BJ (cell line): ENCODE data around the gene E2F8. TPM values are rescaled to one million over a fixed set of nuclear protein-coding genes. Genes with fewer than 3 reads are reported as not detected.

Source experiments
- CTCF ChIA-PET: fragments of 350-600 bp; formaldehyde crosslinking; extraction: SDS; loops from one replicate; lab custom pipeline; 2021; ENCODE audit warnings: antibody characterized with exemption, inconsistent platforms; lab: Yijun Ruan, JAX
- POLR2A ChIA-PET: fragments of 300-600 bp; sonication (Branson Sonifier 250); formaldehyde crosslinking; extraction: SDS; loops from one replicate; lab custom pipeline; 2021; ENCODE audit warnings: antibody characterized with exemption; lab: Charles Lee
- DNase-seq: peaks from one replicate; pipeline ENCODE4 v3.0.0-alpha.2; 2011; ENCODE audit warnings: low read depth
- H3K27me3 ChIP-seq: 2 replicates; pipeline ENCODE4 v1.6.0; 2011; ENCODE audit warnings: low read length; ENCODE audit not compliant: control insufficient read depth, insufficient read depth
- H3K36me3 ChIP-seq: 2 replicates; pipeline ENCODE4 v1.5.1; 2011; ENCODE audit warnings: low read length; ENCODE audit not compliant: control insufficient read depth, insufficient read depth
- H3K4me3 ChIP-seq: 2 replicates; pipeline ENCODE4 v1.5.1; 2011; ENCODE audit warnings: low read depth, mild to moderate bottlenecking, control low read depth, low read length
- polyA plus RNA-seq: library from polyadenylated mRNA; depleted of rRNA; stranded (reverse); fragments of >200 nt; gene quantifications from 2 replicates; pipeline ENCODE4 v1.2.3, GENCODE V29; 2011
- TF ChIP-seq, protein P1 (sequence below): IDR thresholded peaks from 2 replicates; pipeline ENCODE4 v1.5.1; 2011; ENCODE audit warnings: low read depth, mild to moderate bottlenecking, control low read depth, inconsistent platforms, low read length, moderate library complexity; ENCODE audit not compliant: insufficient read depth

Gene E2F8
- polyA plus RNA-seq, 1 experiment, result 2.0 TPM

DNA sequence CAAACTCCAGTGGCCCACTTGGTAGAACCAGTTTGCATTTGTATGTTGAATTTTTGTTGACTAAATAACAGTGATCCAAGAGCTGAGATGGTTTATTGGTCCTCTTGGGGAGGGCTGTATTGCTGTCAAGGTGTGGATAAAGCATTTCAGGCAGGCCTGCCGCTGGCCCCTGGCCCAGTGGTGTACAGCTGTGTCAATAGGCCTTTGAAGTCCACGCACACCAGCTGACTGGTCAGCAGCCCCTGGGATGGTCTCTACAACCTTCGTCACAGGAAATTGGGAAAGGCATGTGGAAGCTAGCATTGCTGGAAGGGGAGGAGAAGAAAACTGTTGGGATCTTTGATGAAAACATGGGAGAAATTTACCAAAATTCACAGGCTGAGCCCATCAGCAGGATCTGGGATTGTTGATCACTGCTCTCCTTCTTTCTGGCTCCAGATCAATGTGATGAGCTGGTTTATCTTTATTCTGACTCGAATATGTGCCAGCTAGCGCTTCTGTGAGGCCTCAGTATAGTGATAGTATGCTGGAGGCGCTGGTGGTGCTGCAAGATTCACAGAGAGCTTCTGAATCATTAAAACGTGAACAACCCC is 12.5 kb upstream of the E2F8 start:
- no peak overlapping the region for H3K4me3 ChIP-seq
- POLR2A ChIA-PET, result no interaction called here
- no peak for DNase-seq
- TF ChIP-seq, protein P1, sequence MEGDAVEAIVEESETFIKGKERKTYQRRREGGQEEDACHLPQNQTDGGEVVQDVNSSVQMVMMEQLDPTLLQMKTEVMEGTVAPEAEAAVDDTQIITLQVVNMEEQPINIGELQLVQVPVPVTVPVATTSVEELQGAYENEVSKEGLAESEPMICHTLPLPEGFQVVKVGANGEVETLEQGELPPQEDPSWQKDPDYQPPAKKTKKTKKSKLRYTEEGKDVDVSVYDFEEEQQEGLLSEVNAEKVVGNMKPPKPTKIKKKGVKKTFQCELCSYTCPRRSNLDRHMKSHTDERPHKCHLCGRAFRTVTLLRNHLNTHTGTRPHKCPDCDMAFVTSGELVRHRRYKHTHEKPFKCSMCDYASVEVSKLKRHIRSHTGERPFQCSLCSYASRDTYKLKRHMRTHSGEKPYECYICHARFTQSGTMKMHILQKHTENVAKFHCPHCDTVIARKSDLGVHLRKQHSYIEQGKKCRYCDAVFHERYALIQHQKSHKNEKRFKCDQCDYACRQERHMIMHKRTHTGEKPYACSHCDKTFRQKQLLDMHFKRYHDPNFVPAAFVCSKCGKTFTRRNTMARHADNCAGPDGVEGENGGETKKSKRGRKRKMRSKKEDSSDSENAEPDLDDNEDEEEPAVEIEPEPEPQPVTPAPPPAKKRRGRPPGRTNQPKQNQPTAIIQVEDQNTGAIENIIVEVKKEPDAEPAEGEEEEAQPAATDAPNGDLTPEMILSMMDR, result no peak
- peaks cover 7% of the 10 kb centered on the region; the same call in 1 of the 2 replicates for H3K27me3 ChIP-seq
- CTCF ChIA-PET, result interaction anchor here (0.9 to 1.7 kb wide), 6 partner anchors 9 to 303 kb away, joined by 3 to 6 read pairs (median 4); no protein-coding TSS in a partner anchor
- H3K36me3 ChIP-seq, result no peaks in the 10 kb centered on the region

DNA sequence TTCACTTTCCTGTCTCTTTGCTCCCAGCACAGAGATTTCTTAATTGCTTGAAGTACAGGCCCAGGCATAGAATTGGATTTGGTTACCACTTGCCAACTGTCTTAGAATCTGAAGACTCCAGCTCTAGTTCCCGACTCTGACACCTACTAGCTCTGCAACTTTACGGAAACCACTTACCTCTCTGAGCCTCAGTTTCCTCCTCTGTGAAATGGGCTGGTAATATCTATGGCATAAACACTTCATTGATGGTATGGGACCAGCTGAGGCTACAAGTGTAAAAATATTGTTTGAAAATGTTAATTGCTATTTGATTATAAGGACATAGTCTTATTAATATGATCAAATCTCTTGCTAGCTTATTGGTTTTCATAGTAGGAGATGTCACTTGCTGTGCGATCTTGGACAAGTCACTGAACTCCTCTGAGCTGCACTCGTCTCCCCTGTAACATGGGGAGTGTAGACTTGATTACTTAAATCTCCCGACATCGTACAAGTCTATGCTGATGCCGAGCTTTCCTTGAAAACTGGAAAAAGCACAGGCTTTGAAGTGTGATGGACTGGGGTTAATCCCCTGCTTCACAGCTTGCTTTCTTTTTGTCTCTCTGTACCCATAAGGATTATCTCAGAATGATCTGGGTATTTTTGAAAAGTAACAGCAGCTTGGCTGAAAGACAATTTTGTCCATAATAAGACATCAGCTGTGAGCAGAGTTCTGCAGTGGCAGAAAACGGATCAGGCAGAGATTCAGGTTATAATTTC is 11.8 kb upstream of the E2F8 start:
- CTCF ChIA-PET, result interaction anchor here (0.6 to 1.7 kb wide), 6 partner anchors 14 to 312 kb away, joined by 3 to 6 read pairs (median 4); no protein-coding TSS in a partner anchor
- TF ChIP-seq, protein P1, result no peak
- POLR2A ChIA-PET, result no interaction called here
- Histone ChIP-seq H3K27me3 (peaks cover 7% of the 10 kb centered on the region; the same call in 1 of the 2 replicates), H3K36me3 (no peaks in the 10 kb centered on the region), H3K4me3 (no peak overlapping the region)
- DNase-seq, result no peak

DNA sequence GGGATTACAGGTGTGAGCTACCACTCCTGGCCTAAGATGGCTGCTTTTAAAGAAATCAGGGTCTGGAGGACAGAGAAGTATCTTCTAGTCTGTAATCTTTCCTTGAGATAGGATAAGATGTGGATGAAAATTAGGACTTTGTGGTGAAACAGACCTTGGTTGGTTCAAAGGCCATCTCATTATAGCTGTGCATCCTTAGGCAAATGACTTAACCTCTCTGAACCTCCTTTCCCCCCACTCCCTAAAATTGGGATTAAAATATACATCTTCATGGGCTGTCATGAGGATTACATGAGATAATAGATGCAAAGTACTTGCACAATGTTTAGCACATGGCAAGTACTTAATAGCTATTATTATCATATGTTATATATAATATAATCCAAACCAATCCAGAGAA is 10.8 kb upstream of the E2F8 start:
- TF ChIP-seq, protein P1, result no peak
- CTCF ChIA-PET, result interaction anchor here (0.6 to 2.6 kb wide), 5 partner anchors 8 to 1104 kb away, joined by 3 to 10 read pairs (median 3); no protein-coding TSS in a partner anchor
- DNase-seq, result no peak
- H3K4me3 ChIP-seq, result no peak overlapping the region
- H3K36me3 ChIP-seq, result no peaks in the 10 kb centered on the region
- POLR2A ChIA-PET, result no interaction called here
- H3K27me3 ChIP-seq, result peaks cover 9% of the 10 kb centered on the region

DNA sequence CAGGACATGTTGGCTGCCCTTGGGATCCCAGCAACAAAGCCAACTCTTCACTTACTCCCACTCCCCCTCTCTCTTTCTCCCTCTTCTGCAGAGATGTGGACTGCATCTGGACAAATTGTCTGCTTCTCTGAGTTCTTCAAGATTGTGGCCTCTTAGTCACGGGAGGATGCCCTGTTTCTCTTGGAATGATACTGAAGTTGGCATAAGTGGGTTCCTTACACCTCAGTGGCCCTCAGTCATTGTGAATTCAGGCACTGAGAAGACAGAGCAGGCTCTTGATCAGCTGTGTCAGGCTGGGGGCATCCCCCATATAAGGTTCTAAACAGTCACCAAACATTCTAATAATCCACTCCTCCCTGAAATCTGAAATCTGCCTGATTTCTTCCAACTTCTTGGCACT is 6.1 kb upstream of the E2F8 start:
- Histone ChIP-seq H3K4me3 (no peak overlapping the region), H3K36me3 (no peaks in the 10 kb centered on the region), H3K27me3 (peaks cover 17% of the 10 kb centered on the region)
- TF ChIP-seq, protein P1, result no peak
- POLR2A ChIA-PET, result no interaction called here
- DNase-seq, result no peak
- CTCF ChIA-PET, result interaction anchor here (2.6 kb wide), 1 partner anchor 13 kb away, joined by 16 read pairs; no protein-coding TSS in a partner anchor

DNA sequence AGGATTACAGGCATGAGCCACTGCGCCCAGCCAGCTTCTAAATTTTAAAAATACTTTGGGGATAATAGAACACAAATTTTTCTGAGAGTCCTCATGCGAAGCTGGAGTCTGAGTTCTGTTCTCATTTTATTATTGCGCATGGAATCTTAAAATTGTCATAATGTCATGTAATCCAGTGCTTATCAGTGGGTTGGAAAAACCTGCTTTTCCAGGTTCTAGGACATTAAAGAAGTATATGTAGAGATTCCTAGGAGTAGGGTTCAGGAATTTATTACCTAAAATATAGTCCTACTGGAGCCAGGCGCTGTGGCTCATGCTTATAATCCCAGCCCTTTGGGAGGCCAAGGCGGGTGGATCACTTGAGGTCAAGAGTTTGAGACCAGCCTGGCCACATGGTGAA is 4.6 kb upstream of the E2F8 start:
- no peak overlapping the region for H3K4me3 ChIP-seq
- TF ChIP-seq, protein P1, result no peak
- H3K27me3 ChIP-seq, result peaks cover 17% of the 10 kb centered on the region
- ChIA-PET POLR2A (no interaction called here), CTCF (interaction anchor here (0.9 to 3.7 kb wide), 3 partner anchors 11 to 14 kb away, joined by 3 to 20 read pairs (median 16); no protein-coding TSS in a partner anchor)
- DNase-seq, result no peak
- H3K36me3 ChIP-seq, result no peaks in the 10 kb centered on the region
